HepG2 (cell line): ENCODE measurements around the gene ZNF773. TPM values are rescaled to one million over a fixed set of nuclear protein-coding genes. Genes with fewer than 3 reads are reported as not detected.

Source experiments
- CREB1 ChIP-seq, 2 experiments: fragments of 450-650 bp in 1 of 2; IDR thresholded peaks; 2 replicates each; pipeline ENCODE4 v1.6.1; 2016 to 2017; ENCODE audit warnings: control low read depth in 1 of 2, mild to moderate bottlenecking in 1 of 2, missing compliant biosample characterization in 1 of 2, missing genetic modification characterization in 1 of 2
- KDM4B ChIP-seq: sonication (generic); formaldehyde crosslinking; IDR thresholded peaks from 2 replicates; pipeline ENCODE4 v1.4.0; 2020; ENCODE audit warnings: missing genetic modification reagents
- KLF12 ChIP-seq: sonication (generic); formaldehyde crosslinking; IDR thresholded peaks from 2 replicates; pipeline ENCODE4 v1.4.0; 2020; ENCODE audit warnings: missing genetic modification reagents, borderline replicate concordance
- MAF1 ChIP-seq: sonication (generic); formaldehyde crosslinking; IDR thresholded peaks from 2 replicates; pipeline ENCODE4 v1.5.0; 2020; ENCODE audit warnings: missing genetic modification reagents, borderline replicate concordance
- MTA1 ChIP-seq: sonication (generic); formaldehyde crosslinking; IDR thresholded peaks from 2 replicates; pipeline ENCODE4 v1.4.0; 2020; ENCODE audit warnings: missing genetic modification reagents, mild to moderate bottlenecking, borderline replicate concordance
- ONECUT2 ChIP-seq: sonication (generic); formaldehyde crosslinking; IDR thresholded peaks from 2 replicates; pipeline ENCODE4 v1.4.0; 2020; ENCODE audit warnings: missing genetic modification reagents
- POLR2AphosphoS5 ChIP-seq: IDR thresholded peaks from 2 replicates; pipeline ENCODE4 v1.6.1; 2012; ENCODE audit warnings: low read depth, low read length
- POLR2G ChIP-seq: fragments of 200-400 bp; formaldehyde crosslinking; IDR thresholded peaks from 2 replicates; pipeline ENCODE4 v1.6.1; 2018; ENCODE audit warnings: mild to moderate bottlenecking, low read depth, low read length, moderate library complexity
- SMYD3 ChIP-seq: sonication (generic); formaldehyde crosslinking; IDR thresholded peaks from 2 replicates; pipeline ENCODE4 v1.8.1; 2023; ENCODE audit warnings: mild to moderate bottlenecking, missing genetic modification reagents
- TFAP4 ChIP-seq: sonication (generic); IDR thresholded peaks from 2 replicates; pipeline ENCODE4 v1.6.1; 2016; ENCODE audit warnings: low read depth, borderline replicate concordance
- ZNF383 ChIP-seq: sonication (generic); formaldehyde crosslinking; IDR thresholded peaks from 2 replicates; pipeline ENCODE4 v1.4.0; 2020; ENCODE audit warnings: missing genetic modification reagents, mild to moderate bottlenecking, borderline replicate concordance
- ZNF784 ChIP-seq: sonication (generic); formaldehyde crosslinking; IDR thresholded peaks from 2 replicates; pipeline ENCODE4 v1.5.1; 2020; ENCODE audit warnings: missing genetic modification reagents, mild to moderate bottlenecking, borderline replicate concordance
- polyA plus RNA-seq, 8 experiments: library from polyadenylated mRNA; depleted of rRNA in 3 of 8; stranded (reverse) in 7 of 8; unstranded in 1 of 8; fragments of >200 nt; fragmentation: Illumina TruSeq in 4 of 8; extraction: Trizol in 4 of 8; gene quantifications; 2 replicates each; pipeline versions ENCODE4 v1.2.1 to v1.2.3, GENCODE V29; 2011 to 2016; ENCODE audit warnings: low read depth in 4 of 8, missing spikeins in 1 of 8, mixed read lengths in 1 of 8; ENCODE audit not compliant: insufficient read depth in 1 of 8
- total RNA-seq, 5 experiments: library from RNA; depleted of rRNA; stranded (reverse); fragments of >200 nt; fragmentation: Illumina TruSeq; extraction: Trizol; gene quantifications; 2 replicates each; pipeline ENCODE4 v1.2.3, GENCODE V29; 2016; ENCODE audit warnings: low read depth in 1 of 5
- TF ChIP-seq, protein P1 (sequence below): sonication (generic); formaldehyde crosslinking; IDR thresholded peaks from 2 replicates; pipeline ENCODE4 v1.8.1; 2023; ENCODE audit warnings: mild to moderate bottlenecking, missing genetic modification reagents, borderline replicate concordance
- TF ChIP-seq, protein P2 (sequence below): sonication (generic); formaldehyde crosslinking; IDR thresholded peaks from 2 replicates; pipeline ENCODE4 v1.4.0; 2020; ENCODE audit warnings: missing genetic modification reagents, mild to moderate bottlenecking, borderline replicate concordance
- TF ChIP-seq, protein P3 (sequence below): IDR thresholded peaks from 2 replicates; pipeline ENCODE4 v1.6.1; 2018; ENCODE audit warnings: missing genetic modification reagents, mild to moderate bottlenecking, missing compliant biosample characterization
- TF ChIP-seq, protein P4 (sequence below): sonication (generic); formaldehyde crosslinking; IDR thresholded peaks from 2 replicates; pipeline ENCODE4 v1.8.0; 2022; ENCODE audit warnings: missing genetic modification reagents, mild to moderate bottlenecking, moderate library complexity, borderline replicate concordance
- TF ChIP-seq, protein P5 (sequence below): sonication (generic); formaldehyde crosslinking; IDR thresholded peaks from 2 replicates; pipeline ENCODE4 v1.4.0; 2020; ENCODE audit warnings: mild to moderate bottlenecking, missing genetic modification reagents

Gene ZNF773
- total and polyA plus RNA-seq, 2 of the 13 experiments (the other 11 are each of a cell fraction or from before 2014, with no cell fraction given): 5.7 to 6.7 TPM

DNA sequence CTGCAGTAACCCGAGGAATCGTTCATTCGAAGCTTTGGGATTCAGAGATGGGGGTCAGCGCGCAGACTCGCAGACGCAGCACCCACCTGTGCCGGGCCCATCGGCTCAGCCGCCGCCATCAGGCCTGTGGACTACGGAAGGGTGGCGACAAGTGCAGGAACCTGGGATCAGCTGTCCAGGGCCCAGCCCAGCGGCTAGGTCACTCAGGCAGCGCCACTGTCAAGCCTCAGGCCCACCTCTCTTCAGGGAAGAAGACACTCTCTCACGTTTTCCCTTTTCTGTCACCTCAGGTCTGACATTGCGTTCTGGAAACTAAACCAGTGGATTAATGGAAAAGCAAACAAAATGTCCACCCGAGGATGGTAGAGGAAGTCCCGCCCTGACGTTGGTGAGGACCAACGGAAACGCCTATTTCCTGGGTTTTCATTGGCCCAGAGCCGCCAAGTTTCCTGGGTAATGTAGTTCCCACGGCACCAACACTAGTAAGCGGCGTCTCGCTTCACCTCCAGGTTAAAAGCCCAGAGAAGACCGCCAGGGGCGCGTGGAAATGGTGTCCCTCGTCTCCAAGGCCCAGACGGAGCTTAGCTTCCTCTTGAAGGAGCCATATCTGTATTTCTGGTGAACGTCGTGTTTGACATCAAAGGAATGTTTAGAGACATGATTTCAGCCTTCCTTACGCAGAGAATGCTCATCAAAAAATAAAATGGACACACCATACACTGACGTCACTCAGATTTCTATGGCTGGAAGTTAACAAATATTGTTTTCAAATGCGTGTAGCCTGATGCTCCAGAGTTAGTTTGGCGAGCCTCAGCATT, 22.3 kb upstream of the ZNF773 start, which contains the start of gene ZNF772 (continued):
- peak; percentile 76 for TF ChIP-seq POLR2AphosphoS5
- TF ChIP-seq TFAP4: peak; percentile 94
- TF ChIP-seq, protein P1, sequence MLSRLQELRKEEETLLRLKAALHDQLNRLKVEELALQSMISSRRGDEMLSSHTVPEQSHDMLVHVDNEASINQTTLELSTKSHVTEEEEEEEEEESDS (CRISPR knock-in tag): no peak
- TF ChIP-seq ONECUT2 (CRISPR knock-in tag): no peak
- TF ChIP-seq, protein P2, sequence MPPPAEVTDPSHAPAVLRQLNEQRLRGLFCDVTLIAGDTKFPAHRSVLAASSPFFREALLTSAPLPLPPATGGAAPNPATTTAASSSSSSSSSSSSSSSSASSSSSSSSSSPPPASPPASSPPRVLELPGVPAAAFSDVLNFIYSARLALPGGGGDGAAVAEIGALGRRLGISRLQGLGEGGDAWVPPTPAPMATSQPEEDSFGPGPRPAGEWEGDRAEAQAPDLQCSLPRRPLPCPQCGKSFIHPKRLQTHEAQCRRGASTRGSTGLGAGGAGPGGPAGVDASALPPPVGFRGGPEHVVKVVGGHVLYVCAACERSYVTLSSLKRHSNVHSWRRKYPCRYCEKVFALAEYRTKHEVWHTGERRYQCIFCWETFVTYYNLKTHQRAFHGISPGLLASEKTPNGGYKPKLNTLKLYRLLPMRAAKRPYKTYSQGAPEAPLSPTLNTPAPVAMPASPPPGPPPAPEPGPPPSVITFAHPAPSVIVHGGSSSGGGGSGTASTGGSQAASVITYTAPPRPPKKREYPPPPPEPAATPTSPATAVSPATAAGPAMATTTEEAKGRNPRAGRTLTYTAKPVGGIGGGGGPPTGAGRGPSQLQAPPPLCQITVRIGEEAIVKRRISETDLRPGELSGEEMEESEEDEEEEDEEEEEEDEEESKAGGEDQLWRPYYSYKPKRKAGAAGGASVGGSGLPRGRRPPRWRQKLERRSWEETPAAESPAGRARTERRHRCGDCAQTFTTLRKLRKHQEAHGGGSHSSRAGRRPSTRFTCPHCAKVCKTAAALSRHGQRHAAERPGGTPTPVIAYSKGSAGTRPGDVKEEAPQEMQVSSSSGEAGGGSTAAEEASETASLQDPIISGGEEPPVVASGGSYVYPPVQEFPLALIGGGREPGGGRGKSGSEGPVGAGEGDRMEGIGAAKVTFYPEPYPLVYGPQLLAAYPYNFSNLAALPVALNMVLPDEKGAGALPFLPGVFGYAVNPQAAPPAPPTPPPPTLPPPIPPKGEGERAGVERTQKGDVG (CRISPR knock-in tag): peak; percentile 78; the same call in 1 of the 2 replicates
- peak; percentile 43 for TF ChIP-seq ZNF784 (CRISPR knock-in tag)
- TF ChIP-seq MTA1 (CRISPR knock-in tag): no peak
- TF ChIP-seq, protein P3, sequence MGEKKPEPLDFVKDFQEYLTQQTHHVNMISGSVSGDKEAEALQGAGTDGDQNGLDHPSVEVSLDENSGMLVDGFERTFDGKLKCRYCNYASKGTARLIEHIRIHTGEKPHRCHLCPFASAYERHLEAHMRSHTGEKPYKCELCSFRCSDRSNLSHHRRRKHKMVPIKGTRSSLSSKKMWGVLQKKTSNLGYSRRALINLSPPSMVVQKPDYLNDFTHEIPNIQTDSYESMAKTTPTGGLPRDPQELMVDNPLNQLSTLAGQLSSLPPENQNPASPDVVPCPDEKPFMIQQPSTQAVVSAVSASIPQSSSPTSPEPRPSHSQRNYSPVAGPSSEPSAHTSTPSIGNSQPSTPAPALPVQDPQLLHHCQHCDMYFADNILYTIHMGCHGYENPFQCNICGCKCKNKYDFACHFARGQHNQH (CRISPR knock-in tag): 0 out of 2 replicates have a peak, but pooled peaks have one; percentile 46
- no peak for TF ChIP-seq ZNF383 (CRISPR knock-in tag)
- TF ChIP-seq, protein P4, sequence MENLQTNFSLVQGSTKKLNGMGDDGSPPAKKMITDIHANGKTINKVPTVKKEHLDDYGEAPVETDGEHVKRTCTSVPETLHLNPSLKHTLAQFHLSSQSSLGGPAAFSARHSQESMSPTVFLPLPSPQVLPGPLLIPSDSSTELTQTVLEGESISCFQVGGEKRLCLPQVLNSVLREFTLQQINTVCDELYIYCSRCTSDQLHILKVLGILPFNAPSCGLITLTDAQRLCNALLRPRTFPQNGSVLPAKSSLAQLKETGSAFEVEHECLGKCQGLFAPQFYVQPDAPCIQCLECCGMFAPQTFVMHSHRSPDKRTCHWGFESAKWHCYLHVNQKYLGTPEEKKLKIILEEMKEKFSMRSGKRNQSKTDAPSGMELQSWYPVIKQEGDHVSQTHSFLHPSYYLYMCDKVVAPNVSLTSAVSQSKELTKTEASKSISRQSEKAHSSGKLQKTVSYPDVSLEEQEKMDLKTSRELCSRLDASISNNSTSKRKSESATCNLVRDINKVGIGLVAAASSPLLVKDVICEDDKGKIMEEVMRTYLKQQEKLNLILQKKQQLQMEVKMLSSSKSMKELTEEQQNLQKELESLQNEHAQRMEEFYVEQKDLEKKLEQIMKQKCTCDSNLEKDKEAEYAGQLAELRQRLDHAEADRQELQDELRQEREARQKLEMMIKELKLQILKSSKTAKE (CRISPR knock-in tag): no peak
- no peak for TF ChIP-seq SMYD3 (CRISPR knock-in tag)
- TF ChIP-seq POLR2G: peak; percentile 79
- no peak for TF ChIP-seq MAF1 (CRISPR knock-in tag)
- TF ChIP-seq KDM4B (CRISPR knock-in tag): no peak
- peak; percentile 74; the same call in 1 of the 2 replicates for TF ChIP-seq KLF12 (CRISPR knock-in tag)
- TF ChIP-seq, protein P5, sequence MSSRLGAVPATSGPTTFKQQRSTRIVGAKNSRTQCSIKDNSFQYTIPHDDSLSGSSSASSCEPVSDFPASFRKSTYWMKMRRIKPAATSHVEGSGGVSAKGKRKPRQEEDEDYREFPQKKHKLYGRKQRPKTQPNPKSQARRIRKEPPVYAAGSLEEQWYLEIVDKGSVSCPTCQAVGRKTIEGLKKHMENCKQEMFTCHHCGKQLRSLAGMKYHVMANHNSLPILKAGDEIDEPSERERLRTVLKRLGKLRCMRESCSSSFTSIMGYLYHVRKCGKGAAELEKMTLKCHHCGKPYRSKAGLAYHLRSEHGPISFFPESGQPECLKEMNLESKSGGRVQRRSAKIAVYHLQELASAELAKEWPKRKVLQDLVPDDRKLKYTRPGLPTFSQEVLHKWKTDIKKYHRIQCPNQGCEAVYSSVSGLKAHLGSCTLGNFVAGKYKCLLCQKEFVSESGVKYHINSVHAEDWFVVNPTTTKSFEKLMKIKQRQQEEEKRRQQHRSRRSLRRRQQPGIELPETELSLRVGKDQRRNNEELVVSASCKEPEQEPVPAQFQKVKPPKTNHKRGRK (CRISPR knock-in tag): no peak
- TF ChIP-seq CREB1 (IDR thresholded peaks at IDR 0.05): peak; percentile 93
- peak; percentile 91 for TF ChIP-seq CREB1 (CRISPR knock-in tag; IDR thresholded peaks at IDR 0.05)
